Measurements from ENCODE around the gene CATSPERD. TPM values are rescaled to one million over a fixed set of nuclear protein-coding genes. Genes with fewer than 3 reads are reported as not detected.
A peak's percentile ranks its signal among the peaks of the same experiment; 100 is the strongest.

CATSPERD gene
- total and polyA plus RNA-seq, 9 of the 15 experiments (the other 6 are each of a cell fraction or from before 2014, with no cell fraction given) = not detected

DNA sequence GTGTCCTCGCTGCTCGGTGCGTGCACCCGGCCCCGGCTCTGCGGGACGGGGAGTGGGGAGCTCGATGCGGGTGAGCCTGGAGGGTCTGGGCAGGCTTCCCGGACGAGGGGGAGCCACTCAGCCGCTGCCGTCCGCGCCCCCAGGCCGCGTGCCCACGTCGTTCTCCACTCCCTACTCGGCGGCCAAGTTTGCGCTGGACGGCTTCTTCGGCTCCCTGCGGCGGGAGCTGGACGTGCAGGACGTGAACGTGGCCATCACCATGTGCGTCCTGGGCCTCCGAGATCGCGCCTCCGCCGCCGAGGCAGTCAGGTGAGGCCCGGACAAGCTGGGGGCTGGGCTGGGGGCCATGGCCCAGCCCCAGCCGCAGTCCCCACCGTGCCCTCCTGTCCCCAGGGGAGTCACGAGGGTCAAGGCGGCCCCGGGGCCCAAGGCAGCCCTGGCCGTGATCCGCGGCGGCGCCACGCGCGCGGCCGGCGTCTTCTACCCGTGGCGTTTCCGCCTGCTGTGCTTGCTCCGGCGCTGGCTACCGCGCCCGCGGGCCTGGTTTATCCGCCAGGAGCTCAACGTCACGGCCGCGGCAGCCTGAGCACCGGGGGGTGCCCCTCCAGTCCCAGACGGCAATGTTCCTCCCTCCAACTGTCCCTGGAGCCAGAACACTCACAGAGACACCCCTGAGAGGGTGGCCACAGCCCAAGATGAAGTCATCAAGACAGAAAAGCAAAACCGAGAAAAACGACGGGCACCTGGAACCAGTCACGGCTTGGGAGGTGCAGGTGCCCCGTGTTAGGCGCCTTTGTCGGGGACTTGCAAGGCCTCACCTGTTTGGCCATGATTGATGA, 32.9 kb upstream of the CATSPERD start (continued):
- TF ChIP-seq MGA (IDR thresholded peaks at IDR 0.05) (peak; percentile 67; the same call in 1 of the 2 replicates), ZFP91 (CRISPR knock-in tag; IDR thresholded peaks at IDR 0.05) (peak; percentile 66; the same call in 1 of the 2 replicates), NR3C1 (CRISPR knock-in tag; IDR thresholded peaks at IDR 0.05) (peak; percentile 61; the same call in 1 of the 2 replicates), NBN (IDR thresholded peaks at IDR 0.05; ENCODE audit: low read depth) (0 out of 2 replicates have a peak, but pooled peaks have one; percentile 4), HOXB6 (CRISPR knock-in tag; IDR thresholded peaks at IDR 0.05; ENCODE audit: borderline replicate concordance) (no peak), MLLT1 (IDR thresholded peaks at IDR 0.05) (no peak), POLR2G (IDR thresholded peaks at IDR 0.05; ENCODE audit: low read depth, low read length) (peak; percentile 62; the same call in 1 of the 2 replicates), ZNF436 (CRISPR knock-in tag; IDR thresholded peaks at IDR 0.05) (0 out of 2 replicates have a peak, but pooled peaks have one; percentile 30)

All from K562 (cell line).